NCI-H2029 treated with DMSO at 0.1 percent for 48 hours (cell line): ENCODE results near the gene DNASE1.
"Not testable (repeated sequence)": the region's sequence is repeated elsewhere in the genome, so short reads cannot be mapped to it uniquely, and the experiment has no call there.

Source experiments
- DNase-seq: peaks from one replicate; lab custom pipeline; 2025; lab: John Stamatoyannopoulos, UW

DNASE1 gene

DNA sequence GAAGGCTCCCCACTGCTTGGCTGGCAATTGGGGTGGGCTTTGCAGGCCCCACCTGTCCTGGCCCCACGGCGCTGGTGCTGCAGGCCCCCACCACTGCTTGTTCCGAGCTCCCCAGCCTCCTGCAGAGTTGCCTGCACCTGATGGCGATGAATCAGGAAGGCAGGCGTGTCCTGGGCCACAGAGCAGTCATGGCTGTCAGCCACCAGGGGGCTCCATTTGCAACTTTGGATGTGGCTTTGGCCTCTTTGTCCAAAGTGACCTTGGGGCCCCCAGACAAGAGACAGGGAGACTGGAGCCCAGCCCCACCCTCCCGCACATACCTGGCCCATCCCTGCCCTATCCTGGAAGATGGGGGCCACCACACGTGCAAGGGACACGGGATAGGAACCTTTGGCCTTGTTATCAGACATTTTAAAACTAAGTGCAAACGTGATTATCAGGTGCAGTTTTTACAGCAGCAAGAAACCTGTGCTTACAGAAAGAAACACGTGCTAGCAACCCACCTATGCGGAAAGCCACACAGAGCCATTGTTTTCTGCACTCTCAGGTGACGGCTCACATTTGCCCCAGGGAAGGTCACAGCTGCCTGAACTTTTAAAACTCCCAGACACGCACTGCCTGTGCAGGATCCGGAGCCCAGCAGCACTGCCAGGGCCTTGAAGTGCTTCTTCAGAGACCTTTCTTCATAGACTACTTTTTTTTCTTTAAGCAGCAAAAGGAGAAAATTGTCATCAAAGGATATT, at the start of gene DNASE1:
Gene DNASE1, plus strand, starts transcription at position 443 of the 743 bp plus-strand sequence. CDS start 683 bp downstream, outside the sequence.
- no peak for DNase-seq

DNA sequence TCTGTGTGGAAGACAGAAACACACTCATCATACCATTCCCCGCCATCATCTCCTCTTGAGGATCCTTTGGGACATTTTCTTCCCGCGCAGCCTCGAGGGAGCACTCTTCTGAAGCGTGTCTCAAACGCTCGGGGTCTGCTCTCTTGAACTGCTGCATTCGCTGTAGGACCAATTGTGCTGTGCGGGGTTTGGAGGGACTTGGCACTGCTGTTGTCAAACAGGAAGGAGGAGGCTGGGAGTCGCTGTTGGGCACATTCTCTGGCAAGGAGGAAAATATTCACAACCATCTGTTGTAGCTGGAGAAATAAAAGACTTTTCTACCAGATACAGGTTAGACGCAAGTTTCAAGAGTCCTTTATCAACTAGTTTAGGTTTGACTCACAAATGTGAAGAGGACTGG, 48.0 kb upstream of the DNASE1 start:
- no peak for DNase-seq

DNA sequence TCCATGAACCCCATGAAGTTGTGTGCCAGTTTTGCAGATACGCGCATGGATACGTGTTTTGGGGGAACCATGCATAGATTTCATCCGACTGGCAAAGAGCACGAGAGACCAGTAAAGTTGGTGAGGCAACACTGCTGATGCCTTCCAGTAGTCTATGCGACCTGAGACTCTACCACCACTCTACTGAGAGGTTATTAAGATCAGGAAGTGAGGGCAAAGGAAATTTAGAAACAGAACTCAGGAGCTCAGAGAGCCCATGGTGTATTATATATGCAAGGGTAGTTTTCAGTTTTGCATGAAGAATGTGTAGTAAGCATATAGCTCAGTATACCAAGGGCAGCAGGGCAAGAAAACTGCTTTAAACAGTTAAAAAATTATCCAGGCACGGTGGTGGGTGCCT, 47.3 kb upstream of the DNASE1 start:
- no peak for DNase-seq

DNA sequence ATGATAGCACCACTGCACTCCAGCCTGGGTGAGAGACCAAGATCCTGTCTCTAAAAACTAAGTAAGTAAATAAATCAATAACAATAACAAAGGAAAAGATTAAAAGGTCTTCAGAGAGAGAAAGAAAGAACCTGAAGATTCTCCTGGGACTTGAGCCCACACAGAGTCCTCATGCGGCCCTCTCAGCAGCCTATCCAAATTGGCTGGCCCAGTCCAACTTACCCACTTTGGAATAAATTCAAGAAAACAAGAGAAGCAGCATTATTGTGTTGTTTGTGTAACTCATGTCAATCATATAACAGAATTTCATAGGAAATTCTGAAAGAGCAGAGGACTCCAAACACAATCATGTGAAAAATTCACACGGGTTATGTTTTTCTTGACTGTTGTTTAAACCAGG, 46.9 kb upstream of the DNASE1 start:
- no peak for DNase-seq

DNA sequence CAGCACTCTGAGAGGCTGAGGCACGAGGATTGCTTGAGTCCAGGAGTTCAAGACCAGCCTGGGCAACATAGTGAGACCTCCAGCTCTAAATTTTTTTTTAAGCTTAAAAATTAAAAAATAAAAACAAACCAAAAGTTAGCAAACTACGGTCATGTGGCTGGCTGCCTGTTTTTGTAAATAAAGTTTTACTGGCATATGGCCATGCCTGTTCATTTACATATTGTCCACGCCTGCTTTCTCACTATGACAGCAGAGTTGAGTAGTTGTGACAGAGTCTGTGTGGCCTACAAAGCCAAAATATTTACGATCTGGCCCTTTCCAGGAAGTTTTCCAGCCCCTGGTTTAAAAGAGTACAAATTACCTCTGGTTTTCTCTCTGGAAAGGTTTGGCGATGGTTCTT, 46.4 kb upstream of the DNASE1 start:
- no peak for DNase-seq

- not testable (repeated sequence) for DNase-seq
These were observed 45.5 kb upstream of the DNASE1 start for GRCh38 chr16:3608976-3609375.

DNA sequence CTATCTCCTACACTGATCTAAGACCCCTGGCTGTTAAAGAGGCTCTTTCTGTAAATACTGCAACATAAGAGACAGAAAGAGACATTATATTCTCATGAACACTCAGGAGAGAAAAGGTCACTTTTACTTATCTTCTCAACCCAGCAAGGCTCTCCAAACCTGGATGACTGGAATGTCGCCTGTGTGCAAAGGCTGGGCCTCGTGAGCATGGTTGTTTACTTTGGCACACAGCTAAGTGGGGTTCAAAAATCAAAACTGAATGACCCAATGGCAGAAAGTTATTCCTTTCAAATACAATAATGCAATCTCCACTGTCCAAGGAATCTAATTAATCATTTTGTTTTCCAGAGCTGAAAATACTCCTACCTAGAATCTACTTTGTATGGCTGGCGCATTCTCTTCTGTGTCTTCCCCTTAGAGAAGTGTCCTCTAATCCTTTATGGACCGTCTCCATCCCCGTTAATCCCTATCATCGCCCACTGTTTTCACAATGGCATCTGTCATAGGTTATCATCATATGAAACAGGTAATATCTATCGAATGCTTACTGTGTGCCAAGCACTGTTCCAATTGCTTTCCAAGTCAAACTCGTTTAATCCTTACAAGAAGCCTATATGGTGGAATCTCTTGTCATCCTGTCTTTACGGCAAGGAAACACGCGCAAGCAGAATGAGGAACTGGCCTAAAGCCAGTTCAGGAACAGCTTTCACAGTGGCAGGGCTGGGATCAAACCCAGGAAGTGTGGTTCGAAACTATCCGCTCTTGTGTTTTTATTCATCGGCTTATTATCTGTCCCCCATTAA, 44.4 kb upstream of the DNASE1 start:
- no peak for DNase-seq

DNA sequence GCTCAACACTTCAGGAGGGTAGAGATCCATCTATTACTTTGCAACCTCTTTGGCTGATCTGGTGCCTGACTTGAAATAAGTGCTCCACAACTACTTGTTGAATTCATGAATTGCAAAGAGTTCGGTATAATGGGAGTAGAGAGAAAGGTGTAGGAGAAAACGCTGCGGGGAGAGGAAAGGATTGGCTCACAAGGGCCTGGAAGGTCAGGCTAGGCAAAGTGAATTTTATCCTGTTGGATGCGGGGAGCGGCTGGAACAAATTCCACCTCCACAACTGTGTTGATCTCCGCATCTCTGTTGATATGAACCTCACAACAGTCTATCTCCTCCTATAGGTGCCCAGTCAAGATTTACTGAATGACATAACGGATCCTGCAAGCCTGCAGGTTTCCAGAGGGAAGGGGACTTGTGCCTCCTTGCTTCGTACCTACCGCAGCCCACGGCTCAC, 43.8 kb upstream of the DNASE1 start:
- no peak for DNase-seq

DNA sequence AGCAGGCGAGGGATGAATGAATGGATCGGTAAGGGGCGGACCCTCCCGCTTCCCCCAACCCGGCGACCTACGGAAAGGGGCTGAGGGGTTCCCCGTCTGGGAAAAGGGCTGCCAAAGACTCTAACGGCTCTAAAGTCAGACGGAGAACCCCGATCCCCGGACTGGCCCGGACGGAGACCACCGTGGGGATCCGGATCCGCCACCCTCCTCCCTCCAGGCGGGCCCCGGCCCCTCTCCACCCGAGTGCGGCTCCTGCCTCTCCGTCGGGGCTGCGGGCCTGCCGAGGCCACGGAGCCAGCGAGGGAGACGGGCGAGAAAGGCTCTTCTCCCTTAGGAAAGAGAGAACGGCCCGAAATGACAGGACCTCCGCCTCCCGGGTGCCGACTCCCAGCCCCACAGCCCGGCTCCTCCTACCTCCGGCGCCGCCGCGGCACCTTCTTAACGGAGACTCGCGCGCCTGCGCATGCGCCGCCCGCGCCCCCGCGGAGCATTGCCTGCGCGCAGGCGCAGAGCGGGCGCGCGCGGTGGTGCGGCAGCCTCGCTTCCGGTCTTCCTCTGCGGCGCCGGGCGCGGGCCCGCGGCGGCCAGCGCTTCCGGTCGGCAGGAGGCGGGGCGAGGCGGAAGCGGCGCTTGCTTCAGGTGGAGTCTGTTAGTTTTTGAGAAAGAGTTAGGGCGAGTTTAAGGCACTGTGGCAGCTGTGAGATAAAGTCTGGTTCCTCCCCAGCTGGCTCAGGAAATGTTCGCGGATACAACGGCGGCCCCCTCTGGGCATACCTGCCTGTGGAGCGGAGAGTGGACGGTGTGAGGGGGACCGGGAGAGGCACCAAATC, 43.1 kb upstream of the DNASE1 start, which contains the start of gene SLX4:
Gene SLX4, minus strand, starts transcription at position 461 of the 830 bp plus-strand sequence. CDS start 2,642 bp downstream, outside the sequence.
- DNase-seq, result peak; percentile 59

- no peak for DNase-seq
These were observed 41.7 kb upstream of the DNASE1 start for GRCh38 chr16:3612510-3613466.

DNA sequence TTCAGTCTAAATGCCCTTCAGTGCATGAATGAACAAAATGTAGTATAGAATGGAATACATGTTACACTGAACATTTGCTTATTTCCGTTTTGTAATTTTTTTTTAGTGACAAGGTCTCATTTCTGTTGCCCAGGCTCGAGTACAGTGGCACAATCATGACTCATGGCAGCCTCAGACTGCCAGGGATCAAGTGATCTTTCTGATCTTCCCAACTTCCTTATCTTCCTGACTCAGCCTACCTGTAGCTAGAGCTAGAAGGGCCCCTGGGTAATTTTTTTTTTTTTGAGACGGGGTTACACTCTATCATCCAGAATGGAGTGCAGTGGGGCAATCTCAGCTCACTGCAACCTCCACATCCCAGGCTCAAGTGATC, 35.7 kb upstream of the DNASE1 start:
- no peak for DNase-seq

GRCh38 chr16:3623642-3624041, 30.8 kb upstream of the DNASE1 start:
- DNase-seq, result no peak

DNA sequence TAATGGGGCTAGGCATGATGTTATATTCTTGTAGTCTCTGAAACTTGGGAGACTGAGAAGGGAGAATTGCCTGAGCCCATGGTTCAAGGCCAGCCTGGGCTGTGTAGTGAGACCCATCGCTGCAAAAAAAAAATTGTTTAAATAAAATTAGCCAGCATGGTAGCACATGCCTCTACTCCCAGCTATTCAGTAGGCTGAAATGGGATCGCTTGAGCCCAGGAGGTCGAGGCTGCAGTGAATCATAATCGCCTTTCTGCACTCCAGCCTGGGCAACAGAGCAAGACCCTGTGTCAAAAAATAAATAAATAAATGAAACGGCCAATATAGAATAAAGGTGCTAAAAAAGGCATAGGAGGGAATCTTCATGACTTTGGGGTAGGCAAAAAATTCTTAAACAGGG, 29.2 kb upstream of the DNASE1 start:
- no peak for DNase-seq

DNA sequence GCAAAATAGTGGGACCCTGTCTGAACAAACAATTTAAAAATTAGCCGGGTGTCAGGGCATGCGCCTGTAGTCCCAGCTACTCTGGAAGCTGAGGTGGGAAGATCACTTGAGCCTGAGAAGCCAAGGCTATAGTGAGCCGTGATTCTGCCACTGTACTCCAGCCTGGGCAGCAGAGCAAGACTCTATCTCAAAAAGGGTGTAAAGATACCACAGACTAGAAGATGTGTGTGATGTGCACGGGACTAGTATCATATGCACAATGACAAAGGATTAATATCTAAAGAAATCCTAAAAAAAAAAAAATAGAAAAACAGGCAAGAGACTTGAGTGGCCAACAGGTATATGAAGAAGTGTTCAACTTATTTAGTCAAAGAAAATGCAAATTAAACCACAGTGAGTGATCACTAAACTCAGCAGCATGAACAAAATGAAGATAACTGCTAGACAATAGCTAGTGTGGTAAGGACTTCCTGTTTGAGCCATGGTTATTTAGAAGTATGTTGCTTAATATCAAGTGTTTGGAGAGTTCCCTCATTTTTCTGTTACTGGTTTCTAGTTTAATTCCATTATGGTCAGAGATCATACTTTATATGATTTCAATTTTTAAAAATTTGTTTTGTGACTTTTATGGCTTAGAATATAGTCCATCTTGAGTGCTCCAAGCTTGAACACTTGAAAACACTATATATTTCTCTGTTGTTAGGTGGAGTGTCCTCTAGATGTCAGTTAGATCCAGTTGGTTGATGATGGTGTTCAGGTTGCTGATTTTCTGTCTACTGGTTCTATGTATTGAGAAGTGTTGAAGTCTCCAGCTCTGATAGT, 28.4 kb upstream of the DNASE1 start:
- DNase-seq, result peak; percentile 75

DNA sequence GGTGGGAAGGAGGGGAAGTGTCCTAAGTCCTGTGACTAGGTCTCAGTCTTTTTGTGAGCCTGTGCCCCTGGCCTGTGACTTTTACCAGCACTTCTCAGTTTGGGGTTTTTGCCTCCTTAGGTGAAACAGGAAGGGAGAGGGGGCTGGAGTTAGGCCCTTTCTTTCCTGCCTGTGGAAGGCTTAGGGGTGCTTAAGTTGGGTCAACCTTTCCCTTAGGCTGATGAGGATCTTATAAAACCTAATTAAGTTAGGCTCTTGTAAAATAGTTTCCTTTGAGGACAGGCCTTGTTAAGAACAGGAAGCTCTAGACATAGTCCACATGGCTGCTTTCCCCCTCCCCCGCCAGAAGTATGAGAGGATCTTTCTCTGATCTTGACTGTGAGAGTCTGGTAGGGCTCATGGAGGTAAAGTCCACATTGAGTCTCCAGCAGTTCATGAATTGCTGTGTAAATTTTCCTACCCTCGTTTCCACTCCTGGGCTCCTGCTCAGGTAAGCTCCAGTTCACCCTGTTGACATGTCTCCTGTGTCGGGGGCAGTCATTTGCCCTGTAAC, 17.0 kb upstream of the DNASE1 start:
- DNase-seq, result no peak

- DNase-seq, result no peak
These were observed 15.4 kb upstream of the DNASE1 start for GRCh38 chr16:3638916-3639644.

GRCh38 chr16:3640207-3640606, 14.3 kb upstream of the DNASE1 start:
- DNase-seq, result no peak

DNA sequence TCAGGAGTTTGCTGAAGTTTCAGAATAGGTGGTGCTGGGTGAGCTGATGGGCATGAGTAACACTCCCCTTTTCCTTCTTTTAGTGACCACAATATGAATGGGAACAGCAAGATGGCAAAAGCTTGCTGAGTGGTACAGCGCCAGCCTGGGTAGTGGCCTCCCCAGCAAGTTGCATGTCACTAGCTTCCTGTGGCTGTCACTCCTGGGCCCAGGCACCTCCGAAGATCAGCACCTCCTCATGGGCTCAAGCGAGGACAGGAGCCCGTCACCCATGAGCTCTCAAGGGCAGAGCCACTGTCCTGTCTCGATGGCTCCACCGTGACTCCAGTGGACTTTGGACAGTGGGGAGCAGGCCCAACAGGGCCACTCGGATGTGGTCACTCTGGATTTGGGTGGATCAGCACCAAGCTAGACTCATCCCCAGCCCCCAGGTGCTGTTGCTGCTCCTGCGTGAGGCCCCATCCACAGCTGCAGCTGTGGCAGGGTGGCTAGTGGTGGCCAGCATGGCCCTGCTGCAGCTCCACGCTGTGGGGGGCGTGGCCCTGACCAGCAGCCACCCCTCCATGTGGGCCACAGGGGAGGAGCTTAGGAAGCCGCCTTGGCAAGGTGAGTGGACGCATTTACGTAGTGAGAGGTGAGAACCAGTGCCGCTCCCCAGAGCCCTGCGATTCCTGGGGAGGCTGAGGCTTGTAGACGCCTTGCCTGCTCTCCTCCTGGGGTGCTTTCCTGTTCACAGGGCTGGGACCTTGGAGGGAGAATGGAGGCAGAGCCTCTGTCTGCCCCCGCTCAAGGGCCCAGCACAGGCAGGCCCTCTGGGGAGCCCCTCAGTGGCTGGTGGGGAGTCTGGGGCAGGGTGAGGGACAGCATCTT, 13.6 kb upstream of the DNASE1 start:
- no peak for DNase-seq
